ENCODE measurements around the gene SIGLEC11. TPM values are rescaled to one million over a fixed set of nuclear protein-coding genes. Genes with fewer than 3 reads are reported as not detected.
A peak's percentile ranks its signal among the peaks of the same experiment; 100 is the strongest.

Gene SIGLEC11
- total and polyA plus RNA-seq, 2 of the 13 experiments (the other 11 are each of a cell fraction or from before 2014, with no cell fraction given), result not detected

DNA sequence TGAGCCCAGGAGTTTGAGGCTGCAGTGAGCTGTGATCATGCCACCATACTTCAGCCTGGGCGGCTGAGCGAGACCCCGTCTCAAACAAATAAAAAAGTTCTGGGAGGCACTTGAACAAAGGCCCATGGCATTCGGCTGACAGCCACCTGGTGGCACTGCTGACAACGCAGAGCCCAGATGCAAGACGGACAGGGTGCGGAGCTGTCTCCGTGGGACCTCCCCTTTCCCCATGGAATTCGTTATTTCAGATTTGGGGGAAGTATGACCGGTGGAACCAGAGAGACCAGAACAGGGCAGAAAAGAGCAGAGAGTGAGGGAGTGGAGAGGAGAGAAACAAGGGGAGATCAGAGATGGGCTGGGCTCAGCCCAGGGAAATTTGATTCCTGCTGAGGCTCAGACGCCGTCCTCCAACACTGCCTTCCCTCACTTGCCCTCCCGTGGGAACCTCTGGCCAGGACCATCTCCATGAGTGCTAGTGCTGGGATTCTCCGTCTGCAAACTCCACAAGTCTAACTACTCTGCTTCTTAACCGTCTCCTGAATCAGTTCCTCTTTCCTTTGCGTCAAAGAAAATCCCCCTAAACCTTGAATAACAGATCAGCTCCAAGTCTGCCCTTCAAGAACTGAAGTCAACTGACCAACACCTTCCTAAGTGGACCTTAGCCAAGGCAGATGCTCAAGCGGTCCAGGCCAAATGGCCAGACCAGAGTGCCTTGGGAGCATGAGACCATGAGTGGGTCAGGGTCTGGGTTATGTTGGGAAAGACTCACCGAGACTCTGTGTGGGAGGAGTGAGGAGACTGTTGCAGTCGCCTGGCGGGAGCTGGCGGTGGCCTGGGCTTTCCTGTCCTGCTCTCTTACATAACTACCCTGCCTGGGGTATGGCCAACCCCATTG lies 43.9 kb downstream of the SIGLEC11 start (continued):
- TF ChIP-seq, protein P1, sequence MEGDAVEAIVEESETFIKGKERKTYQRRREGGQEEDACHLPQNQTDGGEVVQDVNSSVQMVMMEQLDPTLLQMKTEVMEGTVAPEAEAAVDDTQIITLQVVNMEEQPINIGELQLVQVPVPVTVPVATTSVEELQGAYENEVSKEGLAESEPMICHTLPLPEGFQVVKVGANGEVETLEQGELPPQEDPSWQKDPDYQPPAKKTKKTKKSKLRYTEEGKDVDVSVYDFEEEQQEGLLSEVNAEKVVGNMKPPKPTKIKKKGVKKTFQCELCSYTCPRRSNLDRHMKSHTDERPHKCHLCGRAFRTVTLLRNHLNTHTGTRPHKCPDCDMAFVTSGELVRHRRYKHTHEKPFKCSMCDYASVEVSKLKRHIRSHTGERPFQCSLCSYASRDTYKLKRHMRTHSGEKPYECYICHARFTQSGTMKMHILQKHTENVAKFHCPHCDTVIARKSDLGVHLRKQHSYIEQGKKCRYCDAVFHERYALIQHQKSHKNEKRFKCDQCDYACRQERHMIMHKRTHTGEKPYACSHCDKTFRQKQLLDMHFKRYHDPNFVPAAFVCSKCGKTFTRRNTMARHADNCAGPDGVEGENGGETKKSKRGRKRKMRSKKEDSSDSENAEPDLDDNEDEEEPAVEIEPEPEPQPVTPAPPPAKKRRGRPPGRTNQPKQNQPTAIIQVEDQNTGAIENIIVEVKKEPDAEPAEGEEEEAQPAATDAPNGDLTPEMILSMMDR (CRISPR knock-in tag; IDR thresholded peaks at IDR 0.05), result 0 out of 2 replicates have a peak, but pooled peaks have one; percentile 20

DNA sequence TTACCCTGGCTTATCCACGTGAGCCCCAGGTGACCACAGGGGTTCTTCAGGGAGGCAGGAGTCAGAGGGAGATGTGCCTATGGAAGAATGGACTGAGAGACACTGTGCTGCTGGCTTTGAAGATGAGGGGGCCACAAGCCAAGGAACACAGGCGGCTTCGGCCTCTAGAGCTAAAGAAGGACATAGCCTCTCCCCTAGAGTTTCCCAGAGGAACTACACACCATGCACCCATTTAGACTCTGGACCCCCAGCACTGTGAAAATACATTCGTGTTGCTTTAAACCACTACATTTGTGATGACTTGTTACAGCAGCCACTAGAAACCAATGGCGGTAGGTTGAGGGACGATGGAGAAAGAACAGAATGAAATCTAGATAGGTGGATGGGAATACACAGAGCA lies 45.7 kb downstream of the SIGLEC11 start:
- Histone ChIP-seq H2AFZ (ENCODE audit: low read length) (no peak overlapping the region), H3K79me2 (ENCODE audit: insufficient read depth, low read length) (peaks cover 32% of the 10 kb centered on the region), H4K20me1 (ENCODE audit: insufficient read depth, low read length) (no peaks in the 10 kb centered on the region; the same call in 1 of the 2 replicates), H3K4me2 (ENCODE audit: low read depth, low read length) (no peak overlapping the region), H3K27ac (ENCODE audit: extremely low read length, insufficient read depth, low read length) (no peak overlapping the region), H3K9ac (ENCODE audit: insufficient read depth, low read depth, low read length) (no peak overlapping the region), H3K9me3 (ENCODE audit: low read length) (no peaks in the 10 kb centered on the region), H3K4me1 (ENCODE audit: insufficient read depth, low read length) (peaks cover 24% of the 10 kb centered on the region), H3K4me3 (replicated peaks in 1 of 3; ENCODE audit: insufficient read depth in 1 of 3, low read depth in 2 of 3, low read length in 3 of 3) (no peak overlapping the region), H3K27me3 (ENCODE audit: control insufficient read depth in 1 of 2, insufficient read depth in 2 of 2, low read length in 2 of 2) (no peaks in the 10 kb centered on the region), H3K36me3 (replicated peaks in 1 of 2; ENCODE audit: control insufficient read depth in 1 of 2, insufficient read depth in 2 of 2, low read length in 2 of 2) (peaks cover 17 to 37% of the 10 kb centered on the region in 2 experiments)
- DNase-seq (ENCODE audit: low spot score) (no peak), ATAC-seq (no peak), FAIRE-seq (no peak)
- no TSS peak for BruUV-seq (replicated peaks)
- CTCF ChIA-PET (ENCODE audit: low intra/inter-chr PET ratio, low total read pairs), result no interaction called here
- intact Hi-C loops (cut with micrococcal nuclease; ENCODE audit: unreplicated experiment), result no loop called here
- TF ChIP-seq ZNF629 (CRISPR knock-in tag; conservative IDR thresholded peaks at IDR 0.05) (0 out of 2 replicates have a peak, but pooled peaks have one; percentile 37), ZNF12 (CRISPR knock-in tag; IDR thresholded peaks at IDR 0.05) (no peak), ZNF891 (CRISPR knock-in tag; IDR thresholded peaks at IDR 0.05) (no peak), CC2D1A (CRISPR knock-in tag; IDR thresholded peaks at IDR 0.05) (no peak), PHF5A (CRISPR knock-in tag; IDR thresholded peaks at IDR 0.05; ENCODE audit: low read depth, unreplicated experiment) (no peak)
- POLR2A ChIA-PET, result no interaction called here
- over 99% methylated on average over 6 of the region's 6 CpGs for WGBS (ENCODE audit: low lambda C conversion rate)
- in situ Hi-C loops (cut with HindIII; ENCODE audit: extremely low pct_ligation_motif_present, low pct_unique_long_range_greater_than_20kb), result no loop called here
